ENCODE results near the gene NCKAP1.

NCKAP1 gene

DNA sequence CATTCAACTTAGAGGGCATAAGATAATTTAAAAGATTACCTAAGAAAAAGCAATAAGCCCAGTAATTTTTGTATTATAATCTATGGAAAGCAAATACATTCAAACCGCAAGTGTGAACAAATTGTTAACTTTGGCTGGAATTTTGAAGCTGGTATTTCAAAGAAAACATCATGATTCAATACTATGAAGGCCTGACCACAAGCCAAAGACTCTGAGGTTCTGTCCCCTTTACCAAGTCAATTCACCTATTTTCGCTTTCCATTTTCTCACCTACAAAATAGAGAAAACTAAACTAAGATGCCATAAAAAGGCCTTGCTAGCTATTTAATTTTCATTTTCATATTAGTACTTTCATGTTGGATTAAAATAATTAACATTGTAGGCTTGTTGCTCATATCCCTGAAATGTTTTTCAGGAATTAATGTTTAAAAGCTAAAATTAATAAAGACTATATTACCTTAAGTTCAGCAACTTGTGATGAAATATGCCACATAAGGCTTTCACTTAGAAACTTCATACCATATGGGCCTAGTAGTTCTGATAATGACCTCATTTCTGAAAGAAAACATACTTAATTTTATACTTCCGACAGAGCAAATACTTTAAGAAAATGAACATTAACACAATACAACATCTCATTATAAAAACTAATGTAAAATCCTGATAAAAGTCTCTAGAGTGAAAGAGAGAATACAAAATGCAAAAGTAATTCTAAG is 86.2 kb downstream of the NCKAP1 start:
- DNase-seq (ENCODE audit: low read depth in 1 of 2, low spot score in 1 of 2), result no peak

DNA sequence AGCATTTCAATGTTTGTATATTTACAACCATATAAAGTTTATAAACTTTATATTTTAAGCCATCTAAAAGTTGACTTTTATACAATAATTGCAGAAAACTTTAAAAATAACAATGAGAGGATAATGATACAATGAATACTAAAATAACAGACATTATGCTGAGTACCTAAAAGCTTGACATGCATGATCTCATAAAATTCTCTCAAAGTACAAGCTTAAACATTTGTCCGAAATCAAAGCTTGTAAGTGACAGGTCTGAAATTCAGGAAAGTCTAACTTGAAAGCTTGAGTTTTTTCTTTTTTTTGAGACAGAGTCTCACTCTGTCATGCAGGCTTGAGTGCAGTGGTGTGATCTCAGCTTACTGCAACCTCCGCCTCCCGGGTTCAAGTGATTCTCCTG is 87.7 kb downstream of the NCKAP1 start:
- DNase-seq (ENCODE audit: low read depth in 1 of 2, low spot score in 1 of 2), result no peak

DNA sequence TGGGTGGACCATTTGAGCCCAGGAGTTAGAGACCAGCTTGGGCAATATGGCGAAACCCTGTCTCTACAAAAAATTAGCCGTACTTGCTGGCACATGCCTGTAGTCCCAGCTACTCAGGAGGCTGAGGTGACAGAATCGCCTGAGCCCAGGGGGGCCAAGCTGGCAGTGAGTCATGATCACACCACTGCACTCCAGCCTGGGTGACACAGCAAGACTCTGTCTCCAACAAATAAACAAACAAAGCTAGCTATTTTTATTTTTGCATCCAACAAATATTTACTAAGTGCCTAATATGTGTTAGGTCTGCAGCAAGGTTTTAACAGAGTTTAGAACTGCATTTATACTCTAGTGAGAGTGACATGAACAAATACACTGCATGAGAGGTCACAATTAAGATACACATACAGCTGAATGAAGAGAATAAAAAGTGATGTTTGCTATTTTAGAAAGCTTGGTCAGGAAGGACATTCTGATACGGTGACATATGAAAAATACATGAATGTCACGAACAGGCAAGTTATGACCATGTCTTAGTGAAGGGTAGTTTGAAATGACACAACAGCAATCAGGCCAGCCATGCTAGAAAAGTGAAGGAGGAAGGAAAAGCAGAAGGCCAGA is 88.6 kb downstream of the NCKAP1 start:
- DNase-seq (ENCODE audit: low read depth in 1 of 2, low spot score in 1 of 2), result no peak

DNA sequence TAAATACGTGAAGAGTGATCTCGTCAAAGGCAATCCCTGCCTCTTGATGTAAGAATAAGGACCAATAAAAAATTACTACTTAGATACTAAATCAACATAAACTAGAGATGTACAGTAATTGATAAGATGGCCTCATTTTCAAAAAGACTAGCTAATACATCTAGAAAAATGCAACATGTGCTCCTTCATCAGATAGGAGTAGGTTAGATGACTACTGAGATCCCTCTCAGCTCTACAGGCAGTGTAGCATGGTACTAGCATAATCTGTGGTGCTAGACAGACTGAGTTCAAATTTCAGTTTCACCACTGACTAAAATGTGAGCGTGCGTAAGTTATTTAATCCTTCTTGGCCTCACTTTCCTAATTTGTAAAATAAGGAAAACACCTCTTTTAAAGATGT is 89.2 kb downstream of the NCKAP1 start:
- DNase-seq (ENCODE audit: low read depth in 1 of 2, low spot score in 1 of 2), result no peak

- DNase-seq (ENCODE audit: low read depth in 1 of 2, low spot score in 1 of 2), result no peak
Measured at GRCh38 chr2:182946958-182947369, 91.3 kb downstream of the NCKAP1 start.

DNA sequence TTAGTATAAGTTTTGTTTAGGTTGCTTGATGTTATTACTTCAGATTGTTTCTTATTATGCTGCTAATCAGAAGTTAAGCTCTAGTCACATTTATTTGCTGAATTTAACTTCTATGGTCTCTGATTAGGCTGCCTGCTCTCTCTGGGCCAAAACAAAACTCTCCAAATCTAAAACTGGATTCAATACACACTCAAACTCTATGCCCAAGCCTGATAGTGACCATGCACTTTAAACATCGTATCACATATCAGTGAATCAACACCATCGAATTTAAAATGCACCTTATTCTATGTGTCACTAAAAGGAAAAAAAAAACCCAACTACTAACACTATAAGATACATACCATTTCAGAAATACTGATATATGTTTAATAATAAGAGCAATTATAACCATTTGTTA is 94.9 kb downstream of the NCKAP1 start:
- no peak for DNase-seq (ENCODE audit: low read depth in 1 of 2, low spot score in 1 of 2)

DNA sequence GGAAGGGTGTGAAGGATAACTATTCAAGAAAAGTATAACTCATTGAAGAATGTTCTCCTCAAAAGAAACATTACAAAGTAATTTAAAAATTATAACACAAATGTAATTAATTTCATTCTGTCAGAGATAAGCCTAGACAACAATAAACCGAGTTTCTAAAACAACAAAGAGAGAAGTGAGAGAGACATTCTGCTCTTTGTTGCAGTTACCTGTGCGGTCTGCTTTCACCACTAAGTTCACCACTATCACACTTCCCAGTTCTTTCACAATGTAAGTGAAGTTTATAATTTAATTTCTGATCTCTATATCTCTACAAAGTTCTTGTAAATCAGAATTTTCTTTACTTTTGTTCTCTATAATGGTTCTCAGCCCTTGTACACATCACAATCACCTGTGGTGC is 95.5 kb downstream of the NCKAP1 start:
- DNase-seq (ENCODE audit: low read depth in 1 of 2, low spot score in 1 of 2), result no peak

GRCh38 chr2:182941919-182942318 is 96.3 kb downstream of the NCKAP1 start:
- no peak for DNase-seq (ENCODE audit: low read depth in 1 of 2, low spot score in 1 of 2)

DNA sequence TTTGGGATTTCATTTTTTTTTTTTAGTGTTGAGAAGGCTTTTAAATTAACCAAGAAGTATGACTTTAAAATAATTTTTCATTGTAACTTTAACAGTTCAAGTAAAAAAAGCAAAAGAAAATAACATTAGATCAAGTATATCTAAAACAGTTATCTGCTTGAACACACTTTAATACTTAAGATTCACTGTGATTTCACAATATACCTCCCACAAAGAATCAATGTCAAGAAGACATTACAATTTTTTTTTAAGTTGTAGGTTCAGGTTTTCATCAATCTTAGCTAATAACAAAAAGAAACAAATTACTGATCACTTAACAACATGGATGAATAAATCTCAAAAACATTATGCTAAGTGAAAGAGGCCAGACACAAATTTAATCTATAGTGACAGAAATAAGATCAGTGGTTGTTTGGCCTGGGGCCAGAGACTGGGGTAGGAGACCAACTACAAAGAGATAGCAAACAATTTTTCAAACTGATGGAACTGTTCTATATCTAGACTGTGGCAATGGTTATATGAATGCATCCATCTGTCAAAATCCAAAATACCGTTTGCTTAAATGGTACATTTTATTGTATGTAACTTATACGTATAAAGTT is 97.0 kb downstream of the NCKAP1 start:
- DNase-seq (ENCODE audit: low read depth in 1 of 2, low spot score in 1 of 2), result no peak

- DNase-seq (ENCODE audit: low read depth in 1 of 2, low spot score in 1 of 2), result no peak
Measured at GRCh38 chr2:182937870-182938269, 100.4 kb downstream of the NCKAP1 start.

DNA sequence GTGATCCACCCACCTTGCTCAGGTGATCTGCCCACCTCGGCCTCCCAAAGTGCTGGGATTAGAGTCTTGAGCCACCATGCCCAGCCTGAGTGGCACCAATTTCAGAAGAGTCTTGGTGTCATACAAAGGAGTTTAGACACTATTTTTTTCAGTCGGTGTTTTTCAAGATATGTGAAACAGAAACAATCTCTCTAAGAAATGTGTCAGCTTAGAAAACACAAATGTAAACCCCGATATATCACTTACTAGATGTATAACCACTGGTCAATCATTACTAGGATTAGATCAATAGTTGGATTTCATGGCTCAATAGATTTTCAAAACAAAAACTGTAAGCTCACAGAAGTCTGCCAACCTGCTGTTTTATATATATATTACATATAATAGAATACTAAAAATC is 104.6 kb downstream of the NCKAP1 start:
- DNase-seq (ENCODE audit: low read depth in 1 of 2, low spot score in 1 of 2), result no peak

DNA sequence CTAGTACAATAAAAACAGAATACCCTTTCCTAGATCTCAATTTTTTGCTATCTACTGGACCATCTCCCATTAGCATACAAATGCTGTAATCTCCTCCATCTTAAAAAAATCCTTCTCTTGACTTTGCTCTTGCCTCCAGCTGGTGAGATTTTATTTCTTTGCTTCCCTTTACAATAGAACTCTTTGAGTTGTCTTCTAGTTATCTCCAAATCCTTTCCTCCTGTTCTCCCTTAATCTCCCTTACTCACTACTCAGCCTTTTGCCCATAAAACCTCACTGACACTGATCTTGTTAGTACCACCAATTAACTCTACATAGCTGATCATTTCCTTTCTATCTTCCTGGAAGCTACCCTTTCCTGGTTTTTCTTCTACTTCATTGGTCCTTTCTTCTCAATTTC is 108.3 kb downstream of the NCKAP1 start:
- DNase-seq (ENCODE audit: low read depth in 1 of 2, low spot score in 1 of 2), result no peak

DNA sequence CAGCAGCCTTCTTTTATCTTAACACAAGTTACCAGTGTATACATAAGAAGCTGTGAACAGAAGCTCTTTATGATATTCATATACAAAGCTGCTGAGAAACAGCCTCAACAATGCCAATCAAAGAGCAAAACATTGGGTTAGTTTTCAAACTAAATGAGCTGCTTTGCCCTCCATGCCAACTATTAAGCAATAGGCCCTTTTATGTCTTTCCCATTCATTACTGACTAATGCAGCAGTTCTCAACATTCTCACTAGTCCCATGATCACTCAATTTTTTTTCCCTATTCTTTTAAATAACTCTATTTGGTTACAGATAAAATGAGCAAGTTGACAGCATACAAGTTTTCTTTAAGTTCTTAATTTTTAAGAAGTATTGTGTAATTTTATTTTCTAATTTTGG is 114.0 kb downstream of the NCKAP1 start:
- no peak for DNase-seq (ENCODE audit: low read depth in 1 of 2, low spot score in 1 of 2)

DNA sequence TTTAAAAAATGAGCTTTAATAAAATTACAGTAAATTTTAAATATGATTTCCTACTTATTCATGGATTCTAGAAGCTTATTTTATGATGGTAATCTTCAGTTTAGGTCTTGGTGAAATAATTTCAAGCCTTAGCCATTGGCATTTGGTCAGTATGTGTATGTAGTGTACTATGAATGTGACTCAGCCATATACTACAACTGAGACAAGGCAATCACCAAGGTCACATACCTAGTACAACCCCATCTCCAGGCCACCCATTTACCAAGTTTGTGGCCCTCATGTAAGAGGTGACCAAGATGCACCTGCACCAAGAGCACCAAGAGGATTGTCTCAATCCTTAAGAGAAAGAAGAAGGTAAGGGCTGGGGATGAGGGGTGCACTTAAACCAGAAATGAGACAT is 117.0 kb downstream of the NCKAP1 start:
- no peak for DNase-seq (ENCODE audit: low read depth in 1 of 2, low spot score in 1 of 2)

DNA sequence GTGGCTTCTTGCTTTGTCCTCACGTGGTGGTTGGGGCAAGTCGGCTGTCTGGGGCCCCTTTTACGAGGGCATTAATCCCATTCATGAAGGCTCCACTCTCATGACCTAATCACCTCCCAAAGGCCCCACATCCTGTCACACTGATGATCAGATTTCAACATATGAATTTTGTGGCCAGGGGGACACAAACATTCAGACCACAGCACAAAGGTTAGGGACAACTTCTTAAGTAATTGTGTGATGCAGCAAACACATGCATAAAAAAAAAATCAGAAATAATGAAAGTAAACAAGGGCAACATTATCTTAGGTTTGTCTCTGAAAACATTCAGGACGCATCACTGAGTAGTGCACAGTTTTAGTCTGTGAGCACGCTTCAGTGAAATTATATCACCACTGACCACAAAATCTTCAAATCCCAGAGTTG is 117.6 kb downstream of the NCKAP1 start:
- DNase-seq (ENCODE audit: low read depth in 1 of 2, low spot score in 1 of 2), result no peak

DNA sequence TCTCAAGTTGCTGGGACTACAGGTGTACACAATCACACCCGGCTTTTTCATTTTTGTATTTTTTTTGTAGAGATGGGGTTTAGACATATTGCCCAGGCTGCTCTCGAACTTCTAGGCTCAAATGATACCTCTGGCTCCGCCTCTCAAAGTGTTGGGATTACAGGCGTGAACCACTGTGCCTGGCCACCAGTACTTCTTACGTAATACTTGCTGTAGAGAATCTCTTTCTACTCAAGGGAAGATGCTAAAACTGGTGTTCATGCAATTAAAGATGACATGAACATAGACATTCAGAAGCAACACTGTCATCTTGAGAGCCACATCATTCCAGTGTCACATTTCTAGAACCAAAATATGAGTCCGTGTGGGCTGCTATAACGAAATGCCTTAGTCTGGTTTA is 118.2 kb downstream of the NCKAP1 start:
- no peak for DNase-seq (ENCODE audit: low read depth in 1 of 2, low spot score in 1 of 2)

DNA sequence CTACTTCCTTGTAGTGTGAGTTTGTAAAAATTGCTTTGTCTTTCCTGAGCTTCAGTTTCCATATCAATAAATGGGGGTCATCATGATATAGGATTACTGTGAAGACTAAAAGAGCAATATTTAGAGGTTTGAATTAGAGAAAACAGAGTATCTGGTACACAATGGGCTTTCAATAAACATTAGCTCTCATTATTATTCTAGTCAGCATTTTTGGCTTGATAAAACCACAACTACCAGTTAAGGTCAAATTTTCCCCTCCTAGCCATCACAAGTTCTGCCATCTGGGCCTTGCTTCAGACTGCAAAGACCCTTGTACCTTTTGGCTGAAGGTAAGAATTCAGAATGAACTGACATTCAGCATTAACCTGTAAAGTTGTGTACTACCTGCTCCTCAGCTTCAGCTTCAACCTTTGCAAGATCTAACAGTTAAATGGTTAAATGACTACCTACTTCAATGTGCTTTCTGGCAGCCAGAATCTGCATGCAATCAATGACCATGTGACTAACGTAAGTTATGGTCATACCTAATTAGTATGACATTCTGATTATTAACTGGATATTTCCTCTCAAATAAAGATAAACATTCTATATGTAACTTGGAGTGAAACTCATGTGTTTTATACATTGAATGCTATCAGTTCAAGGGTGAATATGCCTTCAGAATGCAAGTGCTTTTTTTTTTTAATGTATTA is 119.2 kb downstream of the NCKAP1 start:
- no peak for DNase-seq (ENCODE audit: low read depth in 1 of 2, low spot score in 1 of 2)

DNA sequence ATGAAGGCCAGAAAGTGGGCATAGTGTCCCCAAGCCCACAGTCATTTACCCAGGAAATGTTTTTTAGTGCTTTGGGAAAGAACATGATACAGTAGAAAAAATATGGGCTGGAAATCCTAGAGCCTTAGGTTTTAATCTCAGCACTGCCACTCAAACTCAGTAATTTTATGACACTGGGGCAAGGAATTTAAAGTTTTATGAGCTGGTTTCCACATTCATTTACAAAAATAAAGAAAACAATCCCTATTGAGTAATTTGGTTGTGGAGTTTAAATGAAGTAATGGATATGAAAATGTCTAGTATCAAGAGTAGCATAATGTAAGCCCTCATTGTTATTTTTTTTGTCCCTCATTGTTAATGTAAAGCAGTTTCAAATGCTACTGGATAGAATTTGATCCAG is 120.3 kb downstream of the NCKAP1 start:
- DNase-seq (ENCODE audit: low read depth in 1 of 2, low spot score in 1 of 2), result no peak

GRCh38 chr2:182916417-182916816 is 121.8 kb downstream of the NCKAP1 start:
- DNase-seq (ENCODE audit: low read depth in 1 of 2, low spot score in 1 of 2), result no peak

- DNase-seq (ENCODE audit: low read depth in 1 of 2, low spot score in 1 of 2), result no peak
Measured at GRCh38 chr2:182915369-182916326, 122.6 kb downstream of the NCKAP1 start.

- DNase-seq (ENCODE audit: low read depth in 1 of 2, low spot score in 1 of 2), result no peak
Measured at GRCh38 chr2:182914852-182915251, 123.4 kb downstream of the NCKAP1 start.

Data from activated T-helper 1 cell treated with anti-CD3 and anti-CD28 coated beads, Interleukin-2, amount 50 U/mL, for 16 hours (primary cell).